ENCODE data around the gene GTF2F2.
"Not testable (repeated sequence)": the region's sequence is repeated elsewhere in the genome, so short reads cannot be mapped to it uniquely, and the experiment has no call there.

Gene GTF2F2

DNA sequence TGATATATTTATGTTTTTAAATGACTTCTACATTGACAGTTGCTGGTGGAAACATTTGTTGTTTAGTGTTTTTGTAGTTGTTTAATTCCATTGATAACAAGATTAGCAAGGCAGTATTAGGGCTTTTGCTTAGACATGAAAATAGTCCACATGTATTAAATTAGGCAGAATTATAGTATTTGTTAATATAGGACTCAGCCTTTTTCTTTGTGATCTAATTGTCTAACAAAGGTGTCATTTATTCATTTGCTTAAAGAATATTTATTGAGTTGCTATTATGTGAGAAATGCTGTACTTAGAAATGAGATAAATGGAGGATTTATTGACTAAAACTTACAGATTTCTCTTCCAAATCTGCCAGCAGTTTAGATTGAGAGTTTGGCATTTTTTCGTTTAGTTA is 122.2 kb downstream of the GTF2F2 start:
- no peak overlapping the region for H3K27ac ChIP-seq (ENCODE audit: low read length)
- no peak for TF ChIP-seq EZH2phosphoT487 (IDR thresholded peaks at IDR 0.05; ENCODE audit: low read depth)
- TF ChIP-seq, protein P1, sequence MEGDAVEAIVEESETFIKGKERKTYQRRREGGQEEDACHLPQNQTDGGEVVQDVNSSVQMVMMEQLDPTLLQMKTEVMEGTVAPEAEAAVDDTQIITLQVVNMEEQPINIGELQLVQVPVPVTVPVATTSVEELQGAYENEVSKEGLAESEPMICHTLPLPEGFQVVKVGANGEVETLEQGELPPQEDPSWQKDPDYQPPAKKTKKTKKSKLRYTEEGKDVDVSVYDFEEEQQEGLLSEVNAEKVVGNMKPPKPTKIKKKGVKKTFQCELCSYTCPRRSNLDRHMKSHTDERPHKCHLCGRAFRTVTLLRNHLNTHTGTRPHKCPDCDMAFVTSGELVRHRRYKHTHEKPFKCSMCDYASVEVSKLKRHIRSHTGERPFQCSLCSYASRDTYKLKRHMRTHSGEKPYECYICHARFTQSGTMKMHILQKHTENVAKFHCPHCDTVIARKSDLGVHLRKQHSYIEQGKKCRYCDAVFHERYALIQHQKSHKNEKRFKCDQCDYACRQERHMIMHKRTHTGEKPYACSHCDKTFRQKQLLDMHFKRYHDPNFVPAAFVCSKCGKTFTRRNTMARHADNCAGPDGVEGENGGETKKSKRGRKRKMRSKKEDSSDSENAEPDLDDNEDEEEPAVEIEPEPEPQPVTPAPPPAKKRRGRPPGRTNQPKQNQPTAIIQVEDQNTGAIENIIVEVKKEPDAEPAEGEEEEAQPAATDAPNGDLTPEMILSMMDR (IDR thresholded peaks at IDR 0.05; ENCODE audit: low read depth, low read length) = no peak

DNA sequence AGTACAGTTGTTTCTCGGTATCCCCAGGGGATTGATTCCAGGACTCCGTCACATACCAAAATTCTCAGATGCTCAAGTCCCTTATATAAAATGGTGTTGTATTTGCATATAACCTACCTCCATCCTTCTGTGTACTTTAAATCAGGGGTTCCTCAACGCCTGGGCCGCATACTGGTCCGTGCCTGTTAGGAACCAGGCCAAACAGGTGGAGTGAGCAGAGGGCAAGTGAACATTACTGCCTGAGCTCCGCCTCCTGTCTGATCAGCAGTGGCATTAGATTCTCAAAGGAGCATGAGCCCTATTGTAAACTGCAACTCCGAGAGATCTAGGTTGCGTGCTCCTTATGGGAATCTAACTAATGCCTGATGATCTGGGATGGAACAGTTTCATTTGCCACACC is 122.8 kb downstream of the GTF2F2 start:
- TF ChIP-seq, protein P1 (IDR thresholded peaks at IDR 0.05; ENCODE audit: low read depth, low read length) = no peak
- TF ChIP-seq EZH2phosphoT487 (IDR thresholded peaks at IDR 0.05; ENCODE audit: low read depth) = no peak
- H3K4me2 ChIP-seq (ENCODE audit: low read length) = no peak overlapping the region

More for the DNA sequence above, 122.2 kb downstream of the GTF2F2 start:
- H3K36me3 ChIP-seq (replicated peaks; ENCODE audit: low read depth, low read length) = no peaks in the 10 kb centered on the region
- no peaks in the 10 kb centered on the region for H3K27me3 ChIP-seq (ENCODE audit: low read depth, low read length)
- H3K4me3 ChIP-seq (ENCODE audit: low read length) = no peak overlapping the region
- no peaks in the 10 kb centered on the region for H3K9me3 ChIP-seq (ENCODE audit: insufficient read depth, low read length)
- no peaks in the 10 kb centered on the region for H4K20me1 ChIP-seq (ENCODE audit: insufficient read depth, low read length)
- H3K9ac ChIP-seq (ENCODE audit: low read length) = no peak overlapping the region
- no peaks in the 10 kb centered on the region for H3K4me1 ChIP-seq (ENCODE audit: low read length)
- H3K4me2 ChIP-seq (ENCODE audit: low read length) = no peak overlapping the region
- no peak overlapping the region for H2AFZ ChIP-seq (ENCODE audit: low read depth, low read length)
- H3K79me2 ChIP-seq (ENCODE audit: low read length) = no peaks in the 10 kb centered on the region

DNA sequence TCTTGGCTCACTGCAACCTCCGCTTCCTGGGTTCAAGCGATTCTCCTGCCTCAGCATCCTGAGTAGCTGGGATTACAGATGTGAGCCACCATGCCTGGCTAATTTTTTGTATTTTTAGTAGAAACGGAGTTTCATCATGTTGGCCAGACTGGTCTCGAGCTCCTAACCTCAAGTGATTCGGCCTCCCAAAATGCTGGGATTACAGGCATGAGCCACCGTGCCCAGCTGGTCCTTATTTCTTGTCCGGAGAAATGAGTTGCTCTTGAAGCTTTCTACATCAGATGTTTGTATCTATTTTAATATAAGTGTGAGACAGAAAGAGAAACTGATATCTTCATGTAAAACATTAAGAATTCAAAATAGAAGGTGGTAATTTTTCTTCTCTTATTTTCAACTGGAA is 124.4 kb downstream of the GTF2F2 start:
- not testable (repeated sequence) for H3K4me3 ChIP-seq (ENCODE audit: low read length); H3K4me2 ChIP-seq (ENCODE audit: low read length); H3K27ac ChIP-seq (ENCODE audit: low read length); H4K20me1 ChIP-seq (ENCODE audit: insufficient read depth, low read length); H3K9me3 ChIP-seq (ENCODE audit: insufficient read depth, low read length); H3K36me3 ChIP-seq (replicated peaks; ENCODE audit: low read depth, low read length); H3K4me1 ChIP-seq (ENCODE audit: low read length); H3K9ac ChIP-seq (ENCODE audit: low read length); H3K27me3 ChIP-seq (ENCODE audit: low read depth, low read length); H3K79me2 ChIP-seq (ENCODE audit: low read length); H2AFZ ChIP-seq (ENCODE audit: low read depth, low read length)

More for the DNA sequence above, 122.8 kb downstream of the GTF2F2 start:
- H3K27ac ChIP-seq (ENCODE audit: low read length) = no peak overlapping the region
- H3K79me2 ChIP-seq (ENCODE audit: low read length) = no peaks in the 10 kb centered on the region
- no peaks in the 10 kb centered on the region for H3K36me3 ChIP-seq (replicated peaks; ENCODE audit: low read depth, low read length)
- H3K4me3 ChIP-seq (ENCODE audit: low read length) = no peak overlapping the region
- H3K4me1 ChIP-seq (ENCODE audit: low read length) = no peaks in the 10 kb centered on the region
- H4K20me1 ChIP-seq (ENCODE audit: insufficient read depth, low read length) = no peaks in the 10 kb centered on the region
- no peaks in the 10 kb centered on the region for H3K9me3 ChIP-seq (ENCODE audit: insufficient read depth, low read length)
- no peak overlapping the region for H3K9ac ChIP-seq (ENCODE audit: low read length)
- H3K27me3 ChIP-seq (ENCODE audit: low read depth, low read length) = no peaks in the 10 kb centered on the region
- H2AFZ ChIP-seq (ENCODE audit: low read depth, low read length) = no peak overlapping the region

DNA sequence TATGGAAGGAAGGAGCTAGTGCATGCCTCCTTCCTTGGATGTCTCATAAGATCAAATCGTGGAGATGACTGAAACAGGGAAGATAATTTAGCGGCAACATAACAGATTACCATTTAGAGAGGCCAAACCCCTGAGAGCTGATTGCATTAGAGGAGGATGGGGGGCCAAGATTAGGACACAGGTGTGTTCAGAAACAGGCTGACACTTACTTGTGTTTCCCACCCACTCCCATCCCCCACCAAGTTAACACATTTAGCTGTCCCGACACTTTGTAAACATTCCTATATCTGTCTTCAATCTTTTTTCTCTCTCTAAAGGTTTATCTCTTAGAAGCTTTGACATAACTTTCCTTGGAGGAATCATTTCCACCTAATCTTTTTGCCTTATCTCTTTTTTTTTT is 129.4 kb downstream of the GTF2F2 start:
- H3K36me3 ChIP-seq (replicated peaks; ENCODE audit: low read depth, low read length) = peaks cover 3% of the 10 kb centered on the region
- no peaks in the 10 kb centered on the region for H3K4me1 ChIP-seq (ENCODE audit: low read length)
- no peak overlapping the region for H2AFZ ChIP-seq (ENCODE audit: low read depth, low read length)
- no peak overlapping the region for H3K9ac ChIP-seq (ENCODE audit: low read length)
- no peaks in the 10 kb centered on the region for H3K79me2 ChIP-seq (ENCODE audit: low read length)
- TF ChIP-seq, protein P1 (IDR thresholded peaks at IDR 0.05; ENCODE audit: low read depth, low read length) = no peak
- no peak for TF ChIP-seq EZH2phosphoT487 (IDR thresholded peaks at IDR 0.05; ENCODE audit: low read depth)
- H3K4me2 ChIP-seq (ENCODE audit: low read length) = no peak overlapping the region
- H3K27me3 ChIP-seq (ENCODE audit: low read depth, low read length) = no peaks in the 10 kb centered on the region
- H3K27ac ChIP-seq (ENCODE audit: low read length) = no peak overlapping the region
- no peaks in the 10 kb centered on the region for H3K9me3 ChIP-seq (ENCODE audit: insufficient read depth, low read length)
- no peaks in the 10 kb centered on the region for H4K20me1 ChIP-seq (ENCODE audit: insufficient read depth, low read length)
- H3K4me3 ChIP-seq (ENCODE audit: low read length) = no peak overlapping the region

- Histone ChIP-seq H3K27ac (ENCODE audit: low read length) (no peak overlapping the region), H3K36me3 (replicated peaks; ENCODE audit: low read depth, low read length) (peaks cover 3% of the 10 kb centered on the region), H3K4me1 (ENCODE audit: low read length) (no peaks in the 10 kb centered on the region)
Measured at GRCh38 chr13:45254396-45254795, 134.1 kb downstream of the GTF2F2 start.

More at GRCh38 chr13:45254396-45254795, 134.1 kb downstream of the GTF2F2 start:
- no peaks in the 10 kb centered on the region for H3K79me2 ChIP-seq (ENCODE audit: low read length)
- H4K20me1 ChIP-seq (ENCODE audit: insufficient read depth, low read length) = no peaks in the 10 kb centered on the region
- H3K4me2 ChIP-seq (ENCODE audit: low read length) = no peak overlapping the region
- no peak overlapping the region for H3K4me3 ChIP-seq (ENCODE audit: low read length)
- H3K9ac ChIP-seq (ENCODE audit: low read length) = no peak overlapping the region
- no peak overlapping the region for H2AFZ ChIP-seq (ENCODE audit: low read depth, low read length)
- H3K9me3 ChIP-seq (ENCODE audit: insufficient read depth, low read length) = no peaks in the 10 kb centered on the region
- no peak for TF ChIP-seq EZH2phosphoT487 (IDR thresholded peaks at IDR 0.05; ENCODE audit: low read depth)
- TF ChIP-seq, protein P1 (IDR thresholded peaks at IDR 0.05; ENCODE audit: low read depth, low read length) = no peak
- no peaks in the 10 kb centered on the region for H3K27me3 ChIP-seq (ENCODE audit: low read depth, low read length)
